Astrocyte (in vitro differentiated cells and primary cell): ENCODE results near the gene ORAI3.

Source experiments
- EZH2 ChIP-seq: IDR thresholded peaks from 2 replicates; pipeline ENCODE4 v1.6.1; 2012; ENCODE audit warnings: mild to moderate bottlenecking, low read length, inconsistent platforms; ENCODE audit not compliant: insufficient read depth
- TF ChIP-seq, protein P1 (sequence below): IDR thresholded peaks from 2 replicates; pipeline ENCODE4 v1.5.1; 2011; ENCODE audit warnings: low read depth, mild to moderate bottlenecking, inconsistent platforms, low read length, moderate library complexity; ENCODE audit not compliant: insufficient read depth

DNA sequence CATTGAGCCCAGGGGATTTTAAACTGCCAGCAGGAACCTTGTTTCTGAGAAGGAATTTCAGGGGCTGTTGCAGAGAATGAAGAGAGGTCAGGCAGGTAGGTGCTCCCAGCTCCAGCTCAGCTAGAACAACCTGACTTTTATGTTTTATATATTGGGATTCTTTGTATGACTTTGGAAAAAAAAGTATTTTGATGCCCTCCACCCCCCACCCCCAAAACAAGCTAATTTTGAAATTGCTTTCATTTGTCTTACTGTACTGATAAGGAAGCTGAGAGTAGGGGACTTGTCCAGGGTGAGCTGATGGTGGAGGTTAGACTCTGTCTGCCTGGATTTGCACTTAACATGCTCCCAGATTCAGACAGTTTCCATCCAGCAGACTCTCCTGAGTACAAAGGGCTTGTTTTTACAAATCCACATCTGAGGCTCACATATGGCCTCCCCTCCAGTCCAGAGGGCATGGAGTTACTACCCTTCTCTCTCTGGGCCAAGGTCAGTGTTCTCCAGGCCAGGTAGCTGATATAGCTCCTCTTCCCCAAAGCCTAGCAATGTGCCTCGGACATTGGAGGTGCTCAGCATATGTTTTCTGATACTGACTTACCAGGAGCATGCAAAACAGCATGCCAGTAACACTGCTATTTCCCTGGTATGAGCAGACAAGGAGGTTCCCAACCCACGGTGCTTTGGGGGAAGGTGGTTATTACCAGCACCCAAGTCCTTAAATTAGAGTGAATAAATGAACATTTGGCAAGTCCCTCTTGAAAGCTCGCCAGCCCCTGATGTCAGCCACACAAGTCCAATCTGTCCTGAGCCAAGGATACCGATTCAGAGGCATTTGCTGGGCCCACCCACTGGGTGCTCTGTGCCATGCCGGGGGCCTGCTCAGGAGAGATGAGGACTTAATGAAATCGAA lies 50.2 kb downstream of the ORAI3 start:
- TF ChIP-seq, protein P1, sequence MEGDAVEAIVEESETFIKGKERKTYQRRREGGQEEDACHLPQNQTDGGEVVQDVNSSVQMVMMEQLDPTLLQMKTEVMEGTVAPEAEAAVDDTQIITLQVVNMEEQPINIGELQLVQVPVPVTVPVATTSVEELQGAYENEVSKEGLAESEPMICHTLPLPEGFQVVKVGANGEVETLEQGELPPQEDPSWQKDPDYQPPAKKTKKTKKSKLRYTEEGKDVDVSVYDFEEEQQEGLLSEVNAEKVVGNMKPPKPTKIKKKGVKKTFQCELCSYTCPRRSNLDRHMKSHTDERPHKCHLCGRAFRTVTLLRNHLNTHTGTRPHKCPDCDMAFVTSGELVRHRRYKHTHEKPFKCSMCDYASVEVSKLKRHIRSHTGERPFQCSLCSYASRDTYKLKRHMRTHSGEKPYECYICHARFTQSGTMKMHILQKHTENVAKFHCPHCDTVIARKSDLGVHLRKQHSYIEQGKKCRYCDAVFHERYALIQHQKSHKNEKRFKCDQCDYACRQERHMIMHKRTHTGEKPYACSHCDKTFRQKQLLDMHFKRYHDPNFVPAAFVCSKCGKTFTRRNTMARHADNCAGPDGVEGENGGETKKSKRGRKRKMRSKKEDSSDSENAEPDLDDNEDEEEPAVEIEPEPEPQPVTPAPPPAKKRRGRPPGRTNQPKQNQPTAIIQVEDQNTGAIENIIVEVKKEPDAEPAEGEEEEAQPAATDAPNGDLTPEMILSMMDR, result no peak
- TF ChIP-seq EZH2, result no peak
